Measurements from ENCODE around the gene BYSL.

DNA sequence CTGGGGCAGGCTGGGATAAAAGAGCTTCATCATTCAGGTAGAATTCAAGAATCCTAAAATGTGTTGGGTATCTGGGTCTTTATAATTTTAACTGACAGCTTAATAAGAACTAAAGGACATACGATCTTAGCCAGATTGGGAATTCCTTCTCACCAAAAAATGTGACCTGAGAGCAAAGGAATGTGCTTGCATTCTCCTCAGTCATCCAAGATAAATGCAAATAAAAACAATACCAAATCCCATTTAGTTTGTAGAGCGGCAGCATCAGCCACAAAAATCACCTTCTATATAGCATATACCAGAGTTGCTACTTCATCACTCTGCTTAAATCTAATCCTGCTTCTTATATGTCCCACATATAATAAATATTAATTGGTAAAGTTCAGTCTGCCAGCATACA is 43.1 kb upstream of the BYSL start:
- TF ChIP-seq, protein P1, sequence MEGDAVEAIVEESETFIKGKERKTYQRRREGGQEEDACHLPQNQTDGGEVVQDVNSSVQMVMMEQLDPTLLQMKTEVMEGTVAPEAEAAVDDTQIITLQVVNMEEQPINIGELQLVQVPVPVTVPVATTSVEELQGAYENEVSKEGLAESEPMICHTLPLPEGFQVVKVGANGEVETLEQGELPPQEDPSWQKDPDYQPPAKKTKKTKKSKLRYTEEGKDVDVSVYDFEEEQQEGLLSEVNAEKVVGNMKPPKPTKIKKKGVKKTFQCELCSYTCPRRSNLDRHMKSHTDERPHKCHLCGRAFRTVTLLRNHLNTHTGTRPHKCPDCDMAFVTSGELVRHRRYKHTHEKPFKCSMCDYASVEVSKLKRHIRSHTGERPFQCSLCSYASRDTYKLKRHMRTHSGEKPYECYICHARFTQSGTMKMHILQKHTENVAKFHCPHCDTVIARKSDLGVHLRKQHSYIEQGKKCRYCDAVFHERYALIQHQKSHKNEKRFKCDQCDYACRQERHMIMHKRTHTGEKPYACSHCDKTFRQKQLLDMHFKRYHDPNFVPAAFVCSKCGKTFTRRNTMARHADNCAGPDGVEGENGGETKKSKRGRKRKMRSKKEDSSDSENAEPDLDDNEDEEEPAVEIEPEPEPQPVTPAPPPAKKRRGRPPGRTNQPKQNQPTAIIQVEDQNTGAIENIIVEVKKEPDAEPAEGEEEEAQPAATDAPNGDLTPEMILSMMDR (IDR thresholded peaks at IDR 0.05), result no peak
- TF ChIP-seq POLR2A (IDR thresholded peaks at IDR 0.05), result no peak
